HepG2 (cell line): Measurements from ENCODE around the gene LIMK2. TPM values are rescaled to one million over a fixed set of nuclear protein-coding genes. Genes with fewer than 3 reads are reported as not detected.
"Not testable (repeated sequence)": the region's sequence is repeated elsewhere in the genome, so short reads cannot be mapped to it uniquely, and the experiment has no call there.

Experiments
- ATAC-seq: fragments of 200-7000 bp; cut with Tn5 transposase; 3 replicates; pipeline ENCODE4 v1.9.1; 2020; ENCODE audit warnings: mild to moderate bottlenecking, moderate library complexity
- BruUV-seq: library from RNA; stranded (reverse); fragments of 400-500 nt; replicated peaks from 2 replicates; lab custom pipeline; 2021; lab: Mats Ljungman, UMichigan
- CTCF ChIA-PET: fragments of 300-600 bp; formaldehyde crosslinking; extraction: SDS; loops from one replicate; lab custom pipeline; 2021; ENCODE audit warnings: low total read pairs, inconsistent platforms, low intra/inter-chr PET ratio; lab: Yijun Ruan, JAX
- POLR2A ChIA-PET: fragments of 350-600 bp; sonication (Branson Sonifier 250); formaldehyde crosslinking; loops from one replicate; lab custom pipeline; 2020; ENCODE audit warnings: antibody characterized with exemption, inconsistent platforms; lab: Yijun Ruan, JAX
- DNase-seq: peaks from one replicate; pipeline ENCODE4 v3.0.0-alpha.2; 2015; ENCODE audit warnings: low spot score
- FAIRE-seq: peaks from 3 replicates; lab custom pipeline; 2011; peaks lifted over from hg19 to GRCh38; lab: Jason Lieb, UNC
- H2AFZ ChIP-seq: one replicate; pipeline ENCODE4 v1.6.1; 2011; ENCODE audit warnings: low read length, inconsistent platforms
- H3K27ac ChIP-seq: fragments of 300-600 bp; 3 replicates; pipeline ENCODE4 v1.8.0; 2011; ENCODE audit warnings: mixed run types, mild to moderate bottlenecking, mixed read lengths, low read length, inconsistent platforms; ENCODE audit not compliant: insufficient read depth; ENCODE audit errors: extremely low read length
- H3K27me3 ChIP-seq, 2 experiments: fragments of 200-600 bp in 1 of 2; 2 replicates in 1 of 2; 3 replicates in 1 of 2; pipeline versions ENCODE4 v1.6.0 to v1.8.0; 2011; ENCODE audit warnings: low read length in 2 of 2, mild to moderate bottlenecking in 2 of 2, moderate library complexity in 2 of 2, inconsistent platforms in 1 of 2; ENCODE audit not compliant: insufficient read depth in 2 of 2, control insufficient read depth in 1 of 2
- H3K36me3 ChIP-seq, 2 experiments: fragments of 200-600 bp in 1 of 2; replicated peaks in 1 of 2; 2 replicates in 1 of 2; 3 replicates in 1 of 2; pipeline versions ENCODE4 v1.5.1 to v1.8.0; 2011; ENCODE audit warnings: low read length in 2 of 2, inconsistent platforms in 1 of 2; ENCODE audit not compliant: insufficient read depth in 2 of 2, control insufficient read depth in 1 of 2
- H3K4me1 ChIP-seq: 2 replicates; pipeline ENCODE4 v1.5.1; 2012; ENCODE audit warnings: low read length, inconsistent platforms; ENCODE audit not compliant: insufficient read depth
- H3K4me2 ChIP-seq: 2 replicates; pipeline ENCODE4 v1.6.0; 2011; ENCODE audit warnings: low read depth, low read length, inconsistent platforms
- H3K4me3 ChIP-seq, 3 experiments: fragments of 200-600 bp in 1 of 3; sonication (generic), shearing (Covaris generic) in 1 of 3; replicated peaks in 1 of 3; 2 replicates each; pipeline ENCODE4 v1.5.1; 2011 to 2016; ENCODE audit warnings: low read length in 3 of 3, inconsistent platforms in 2 of 3, low read depth in 2 of 3, mild to moderate bottlenecking in 2 of 3, control low read depth in 1 of 3, mixed read lengths in 1 of 3; ENCODE audit not compliant: insufficient read depth in 1 of 3
- H3K79me2 ChIP-seq: one replicate; pipeline ENCODE4 v1.6.1; 2011; ENCODE audit warnings: low read length, inconsistent platforms; ENCODE audit not compliant: insufficient read depth
- H3K9ac ChIP-seq: 2 replicates; pipeline ENCODE4 v1.6.0; 2011; ENCODE audit warnings: mild to moderate bottlenecking, low read depth, low read length, inconsistent platforms; ENCODE audit not compliant: insufficient read depth
- H3K9me3 ChIP-seq: 2 replicates; pipeline ENCODE4 v1.5.1; 2012; ENCODE audit warnings: mild to moderate bottlenecking, low read length
- H4K20me1 ChIP-seq: 2 replicates; pipeline ENCODE4 v1.6.0; 2011; ENCODE audit warnings: inconsistent platforms, mild to moderate bottlenecking, low read length, moderate library complexity; ENCODE audit not compliant: insufficient read depth
- AHR ChIP-seq: IDR thresholded peaks from 2 replicates; pipeline ENCODE4 v1.6.1; 2018; ENCODE audit warnings: missing genetic modification reagents, missing compliant biosample characterization
- BRCA1 ChIP-seq: sonication (generic); formaldehyde crosslinking; IDR thresholded peaks from 2 replicates; pipeline ENCODE4 v1.4.0; 2020; ENCODE audit warnings: missing genetic modification reagents
- CHD4 ChIP-seq: fragments of 200-600 bp; sonication (generic); IDR thresholded peaks from 2 replicates; pipeline ENCODE4 v1.7.0; 2017; ENCODE audit warnings: mild to moderate bottlenecking, low read length, borderline replicate concordance
- CREB1 ChIP-seq, 2 experiments: fragments of 450-650 bp in 1 of 2; IDR thresholded peaks; 2 replicates each; pipeline ENCODE4 v1.6.1; 2016 to 2017; ENCODE audit warnings: control low read depth in 1 of 2, mild to moderate bottlenecking in 1 of 2, missing compliant biosample characterization in 1 of 2, missing genetic modification characterization in 1 of 2
- GATAD1 ChIP-seq: IDR thresholded peaks from 2 replicates; pipeline ENCODE4 v1.6.1; 2016; ENCODE audit warnings: missing genetic modification reagents, missing compliant biosample characterization
- HNRNPLL ChIP-seq: fragments of 200-400 bp; formaldehyde crosslinking; IDR thresholded peaks from 2 replicates; pipeline ENCODE4 v1.6.1; 2017; ENCODE audit warnings: mild to moderate bottlenecking, low read depth, low read length; ENCODE audit not compliant: poor library complexity, severe bottlenecking
- PHF21A ChIP-seq: sonication (generic); formaldehyde crosslinking; IDR thresholded peaks from 2 replicates; pipeline ENCODE4 v1.5.0; 2020; ENCODE audit warnings: mild to moderate bottlenecking, missing genetic modification reagents
- TBP ChIP-seq: sonication (generic); formaldehyde crosslinking; IDR thresholded peaks from 2 replicates; pipeline ENCODE4 v1.5.0; 2020; ENCODE audit warnings: missing genetic modification reagents
- TP53 ChIP-seq: sonication (generic); formaldehyde crosslinking; conservative IDR thresholded peaks from 2 replicates; pipeline ENCODE4 v1.4.0; 2020; ENCODE audit warnings: missing genetic modification reagents
- ZFYVE20 ChIP-seq: sonication (generic); formaldehyde crosslinking; IDR thresholded peaks from 2 replicates; pipeline ENCODE4 v1.8.0; 2023; ENCODE audit warnings: low read depth, mild to moderate bottlenecking, moderate library complexity, missing genetic modification reagents, borderline replicate concordance
- ZNF225 ChIP-seq: sonication (generic); formaldehyde crosslinking; IDR thresholded peaks from 2 replicates; pipeline ENCODE4 v1.4.0; 2020; ENCODE audit warnings: mild to moderate bottlenecking, missing genetic modification reagents
- ZNF547 ChIP-seq: sonication (generic); formaldehyde crosslinking; IDR thresholded peaks from 2 replicates; pipeline ENCODE4 v1.5.1; 2020; ENCODE audit warnings: mild to moderate bottlenecking, missing genetic modification reagents
- ZNF557 ChIP-seq: sonication (generic); formaldehyde crosslinking; IDR thresholded peaks from 2 replicates; pipeline ENCODE4 v1.4.0; 2020; ENCODE audit warnings: missing genetic modification reagents
- ZNF576 ChIP-seq: sonication (generic); formaldehyde crosslinking; IDR thresholded peaks from 2 replicates; pipeline ENCODE4 v1.4.0; 2020; ENCODE audit warnings: mild to moderate bottlenecking, missing genetic modification reagents
- ZNF75D ChIP-seq: sonication (generic); formaldehyde crosslinking; IDR thresholded peaks from 2 replicates; pipeline ENCODE4 v1.8.1; 2023; ENCODE audit warnings: missing genetic modification reagents, mild to moderate bottlenecking, borderline replicate concordance
- ZNF761 ChIP-seq: sonication (generic); formaldehyde crosslinking; conservative IDR thresholded peaks from 2 replicates; pipeline ENCODE4 v1.4.0; 2020; ENCODE audit warnings: mild to moderate bottlenecking, missing genetic modification reagents
- ZNF782 ChIP-seq: sonication (generic); formaldehyde crosslinking; IDR thresholded peaks from 2 replicates; pipeline ENCODE4 v1.4.0; 2020; ENCODE audit warnings: missing genetic modification reagents, mild to moderate bottlenecking, borderline replicate concordance
- WGBS: methylation state at CpG from one replicate; pipeline ENCODE4 v1.1.6; 2017; ENCODE audit warnings: low lambda C conversion rate; 5-methylcytosine and 5-hydroxymethylcytosine counted together
- in situ Hi-C: cut with HindIII; loops from 2 replicates; pipeline ENCODE4 v1.10.0; 2017; ENCODE audit warnings: low pct_unique_long_range_greater_than_20kb; ENCODE audit not compliant: extremely low pct_ligation_motif_present
- intact Hi-C: fragments of 100-400 bp; cut with micrococcal nuclease; formaldehyde crosslinking; loops from one replicate; pipeline ENCODE4 v1.10.0; 2022; ENCODE audit not compliant: unreplicated experiment
- polyA plus RNA-seq, 8 experiments: library from polyadenylated mRNA; depleted of rRNA in 3 of 8; stranded (reverse) in 7 of 8; unstranded in 1 of 8; fragments of >200 nt; fragmentation: Illumina TruSeq in 4 of 8; extraction: Trizol in 4 of 8; gene quantifications; 2 replicates each; pipeline versions ENCODE4 v1.2.1 to v1.2.3, GENCODE V29; 2011 to 2016; ENCODE audit warnings: low read depth in 4 of 8, missing spikeins in 1 of 8, mixed read lengths in 1 of 8; ENCODE audit not compliant: insufficient read depth in 1 of 8
- total RNA-seq, 5 experiments: library from RNA; depleted of rRNA; stranded (reverse); fragments of >200 nt; fragmentation: Illumina TruSeq; extraction: Trizol; gene quantifications; 2 replicates each; pipeline ENCODE4 v1.2.3, GENCODE V29; 2016; ENCODE audit warnings: low read depth in 1 of 5
- TF ChIP-seq, protein P1 (sequence below): sonication (generic); formaldehyde crosslinking; IDR thresholded peaks from 2 replicates; pipeline ENCODE4 v1.4.0; 2020; ENCODE audit warnings: missing genetic modification reagents

Gene LIMK2
- total and polyA plus RNA-seq, 2 of the 13 experiments (the other 11 are each of a cell fraction or from before 2014, with no cell fraction given) = 20.9 to 29.8 TPM

DNA sequence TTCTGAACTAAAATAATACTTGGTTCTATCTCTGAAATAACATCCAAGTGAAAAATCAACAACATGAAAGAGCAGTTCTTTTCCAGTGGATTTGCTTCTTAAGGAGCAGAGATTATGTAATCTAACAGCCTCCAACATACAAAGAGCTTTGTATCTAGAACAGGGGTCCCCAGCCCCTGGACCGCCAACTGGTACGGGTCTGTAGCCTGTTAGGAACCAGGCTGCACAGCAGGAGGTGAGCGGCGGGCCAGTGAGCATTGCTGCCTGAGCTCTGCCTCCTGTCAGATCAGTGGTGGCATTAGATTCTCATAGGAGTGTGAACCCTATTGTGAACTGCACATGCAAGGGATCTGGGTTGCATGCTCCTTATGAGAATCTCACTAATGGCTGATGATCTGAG, 12.6 kb downstream of the LIMK2 start:
- peaks cover 91% of the 10 kb centered on the region for H3K4me1 ChIP-seq
- POLR2A ChIA-PET = interaction anchor here (2.1 to 11.8 kb wide), 2 partner anchors 12 to 64 kb away, joined by 11 to 168 read pairs; partner anchors contain the start of genes LIMK2 and RNF185
- TF ChIP-seq, protein P1, sequence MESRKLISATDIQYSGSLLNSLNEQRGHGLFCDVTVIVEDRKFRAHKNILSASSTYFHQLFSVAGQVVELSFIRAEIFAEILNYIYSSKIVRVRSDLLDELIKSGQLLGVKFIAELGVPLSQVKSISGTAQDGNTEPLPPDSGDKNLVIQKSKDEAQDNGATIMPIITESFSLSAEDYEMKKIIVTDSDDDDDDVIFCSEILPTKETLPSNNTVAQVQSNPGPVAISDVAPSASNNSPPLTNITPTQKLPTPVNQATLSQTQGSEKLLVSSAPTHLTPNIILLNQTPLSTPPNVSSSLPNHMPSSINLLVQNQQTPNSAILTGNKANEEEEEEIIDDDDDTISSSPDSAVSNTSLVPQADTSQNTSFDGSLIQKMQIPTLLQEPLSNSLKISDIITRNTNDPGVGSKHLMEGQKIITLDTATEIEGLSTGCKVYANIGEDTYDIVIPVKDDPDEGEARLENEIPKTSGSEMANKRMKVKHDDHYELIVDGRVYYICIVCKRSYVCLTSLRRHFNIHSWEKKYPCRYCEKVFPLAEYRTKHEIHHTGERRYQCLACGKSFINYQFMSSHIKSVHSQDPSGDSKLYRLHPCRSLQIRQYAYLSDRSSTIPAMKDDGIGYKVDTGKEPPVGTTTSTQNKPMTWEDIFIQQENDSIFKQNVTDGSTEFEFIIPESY (CRISPR knock-in tag) = 0 out of 2 replicates have a peak, but pooled peaks have one; percentile 37
- TF ChIP-seq, all 625 proteins: peak for 1; not testable (repeated sequence) for 624
- in situ Hi-C loops, BruUV-seq, FAIRE-seq, intact Hi-C loops, DNase-seq, H2AFZ ChIP-seq, H3K4me2 ChIP-seq, H4K20me1 ChIP-seq, CTCF ChIA-PET, H3K9ac ChIP-seq, H3K27me3 ChIP-seq, H3K9me3 ChIP-seq, H3K4me3 ChIP-seq, ATAC-seq: not testable (repeated sequence)
- 95% methylated on average over 4 of the region's 4 CpGs for WGBS
- H3K79me2 ChIP-seq = peaks cover 63% of the 10 kb centered on the region
- peaks cover 5 to 28% of the 10 kb centered on the region in 2 experiments; a peak in 4 of 5 replicates for H3K36me3 ChIP-seq
- peak overlapping the region; percentile 91 for H3K27ac ChIP-seq

GRCh38 chr22:31227186-31227585, 15.1 kb downstream of the LIMK2 start:
- in situ Hi-C loops = no loop called here
- Histone ChIP-seq H4K20me1 (no peaks in the 10 kb centered on the region; the same call in 1 of the 2 replicates), H3K4me2 (no peak overlapping the region), H3K27me3 (no peaks in the 10 kb centered on the region), H3K27ac (no peak overlapping the region), H3K36me3 (peaks cover 6 to 41% of the 10 kb centered on the region in 2 experiments), H3K4me1 (peaks cover 93% of the 10 kb centered on the region), H2AFZ (no peak overlapping the region), H3K9ac (no peak overlapping the region), H3K79me2 (peaks cover 70% of the 10 kb centered on the region), H3K9me3 (no peaks in the 10 kb centered on the region), H3K4me3 (no peak overlapping the region)
- DNase-seq (no peak), ATAC-seq (no peak), FAIRE-seq (no peak)
- no peak for TF ChIP-seq TBP (CRISPR knock-in tag)
- TF ChIP-seq ZNF75D = no peak
- TF ChIP-seq ZNF557 (CRISPR knock-in tag) = no peak
- no peak for TF ChIP-seq ZNF576 (CRISPR knock-in tag)
- TF ChIP-seq ZNF782 (CRISPR knock-in tag) = no peak
- TF ChIP-seq PHF21A (CRISPR knock-in tag) = no peak
- TF ChIP-seq HNRNPLL = no peak
- no peak for TF ChIP-seq ZNF547
- no peak for TF ChIP-seq CREB1 (IDR thresholded peaks at IDR 0.05)
- TF ChIP-seq CREB1 (CRISPR knock-in tag; IDR thresholded peaks at IDR 0.05) = no peak
- no peak for TF ChIP-seq ZNF225
- TF ChIP-seq BRCA1 (CRISPR knock-in tag) = no peak
- TF ChIP-seq GATAD1 = no peak
- no peak for TF ChIP-seq TP53 (CRISPR knock-in tag)
- TF ChIP-seq AHR = no peak
- TF ChIP-seq ZNF761 (CRISPR knock-in tag) = no peak
- TF ChIP-seq ZFYVE20 = no peak
- TF ChIP-seq CHD4 = no peak
- ChIA-PET POLR2A (interaction anchor here (4.9 to 11.8 kb wide), 2 partner anchors 8 to 15 kb away, joined by 29 to 168 read pairs; partner anchors contain the start of gene LIMK2), CTCF (no interaction called here)
- BruUV-seq = no TSS peak
- intact Hi-C loops = no loop called here
- WGBS = 78% methylated on average over 1 of the region's 1 CpG
